Osteoblast (primary cell): ENCODE results near the gene MTA3. TPM values are rescaled to one million over a fixed set of nuclear protein-coding genes. Genes with fewer than 3 reads are reported as not detected.

ENCODE experiments used
- DNase-seq: peaks from one replicate; pipeline ENCODE4 v3.0.0; 2011; ENCODE audit warnings: low spot score, mixed read lengths; ENCODE audit not compliant: insufficient read length; ENCODE audit errors: missing footprints
- H2AFZ ChIP-seq: 2 replicates; pipeline ENCODE4 v1.6.0; 2011; ENCODE audit warnings: mild to moderate bottlenecking, low read length
- H3K27ac ChIP-seq: 2 replicates; pipeline ENCODE4 v1.5.1; 2011; ENCODE audit warnings: mild to moderate bottlenecking, low read depth, low read length, moderate library complexity
- H3K27me3 ChIP-seq: 2 replicates; pipeline ENCODE4 v1.6.0; 2012; ENCODE audit warnings: mild to moderate bottlenecking, control low read depth, inconsistent platforms, low read length, moderate library complexity; ENCODE audit not compliant: insufficient read depth
- H3K36me3 ChIP-seq: 2 replicates; pipeline ENCODE4 v1.5.1; 2011; ENCODE audit warnings: mild to moderate bottlenecking, low read length, control low read depth, moderate library complexity; ENCODE audit not compliant: insufficient read depth
- H3K4me1 ChIP-seq: 2 replicates; pipeline ENCODE4 v1.5.1; 2011; ENCODE audit warnings: mild to moderate bottlenecking, low read length, control low read depth, moderate library complexity; ENCODE audit not compliant: insufficient read depth
- H3K4me2 ChIP-seq: 2 replicates; pipeline ENCODE4 v1.6.0; 2011; ENCODE audit warnings: mild to moderate bottlenecking, low read length; ENCODE audit not compliant: insufficient read depth
- H3K4me3 ChIP-seq: fragments of 200-600 bp; sonication (generic); 3 replicates; pipeline ENCODE4 v1.5.1; 2012; ENCODE audit warnings: mild to moderate bottlenecking, low read length, inconsistent platforms; ENCODE audit not compliant: insufficient read depth
- H3K79me2 ChIP-seq: 2 replicates; pipeline ENCODE4 v1.6.0; 2012; ENCODE audit warnings: mild to moderate bottlenecking, low read length, control low read depth, inconsistent platforms; ENCODE audit not compliant: insufficient read depth
- H3K9me3 ChIP-seq: 2 replicates; pipeline ENCODE4 v1.5.1; 2011; ENCODE audit warnings: low read depth, low read length, control low read depth
- H4K20me1 ChIP-seq: 2 replicates; pipeline ENCODE4 v1.6.0; 2012; ENCODE audit warnings: mild to moderate bottlenecking, low read length, control low read depth; ENCODE audit not compliant: insufficient read depth
- CTCF ChIP-seq: IDR thresholded peaks from 2 replicates; pipeline ENCODE4 v1.5.1; 2011; ENCODE audit warnings: mild to moderate bottlenecking, low read depth, low read length, moderate library complexity; ENCODE audit errors: extremely low read depth
- total RNA-seq: library from RNA; depleted of rRNA; stranded (reverse); fragments of >200 nt; gene quantifications from 2 replicates; pipeline ENCODE4 v1.2.3, GENCODE V29; 2012

Gene MTA3
- total RNA-seq, 1 donor = 29.3 TPM

- Histone ChIP-seq H3K27ac (no peak overlapping the region), H3K27me3 (no peaks in the 10 kb centered on the region), H3K4me2 (no peak overlapping the region), H3K79me2 (no peaks in the 10 kb centered on the region), H4K20me1 (no peaks in the 10 kb centered on the region), H3K36me3 (no peaks in the 10 kb centered on the region), H3K9me3 (no peaks in the 10 kb centered on the region), H3K4me1 (no peaks in the 10 kb centered on the region), H3K4me3 (no peak overlapping the region), H2AFZ (no peak overlapping the region)
- TF ChIP-seq CTCF = no peak
- no peak for DNase-seq
These were observed 207.4 kb downstream of the MTA3 start for GRCh38 chr2:42775810-42776209.

GRCh38 chr2:42777883-42778805 is 209.7 kb downstream of the MTA3 start:
- H3K36me3 ChIP-seq = no peaks in the 10 kb centered on the region
- H3K79me2 ChIP-seq = no peaks in the 10 kb centered on the region
- no peak overlapping the region for H3K4me2 ChIP-seq
- no peak for DNase-seq
- H3K9me3 ChIP-seq = no peaks in the 10 kb centered on the region
- H4K20me1 ChIP-seq = no peaks in the 10 kb centered on the region
- H3K4me1 ChIP-seq = no peaks in the 10 kb centered on the region
- no peak overlapping the region for H2AFZ ChIP-seq
- H3K27ac ChIP-seq = no peak overlapping the region
- no peak overlapping the region for H3K4me3 ChIP-seq
- H3K27me3 ChIP-seq = no peaks in the 10 kb centered on the region
- TF ChIP-seq CTCF = no peak

- Histone ChIP-seq H3K27me3 (no peaks in the 10 kb centered on the region), H3K36me3 (no peaks in the 10 kb centered on the region), H3K4me2 (no peak overlapping the region), H4K20me1 (no peaks in the 10 kb centered on the region), H3K27ac (no peak overlapping the region), H3K4me1 (no peaks in the 10 kb centered on the region), H3K9me3 (no peaks in the 10 kb centered on the region), H2AFZ (no peak overlapping the region), H3K79me2 (no peaks in the 10 kb centered on the region), H3K4me3 (no peak overlapping the region)
- TF ChIP-seq CTCF = no peak
- DNase-seq = no peak
These were observed 212.7 kb downstream of the MTA3 start for GRCh38 chr2:42781181-42781580.

GRCh38 chr2:42783511-42783910 is 215.1 kb downstream of the MTA3 start:
- no peaks in the 10 kb centered on the region for H4K20me1 ChIP-seq
- no peak for DNase-seq
- no peak overlapping the region for H3K27ac ChIP-seq
- H3K4me2 ChIP-seq = no peak overlapping the region
- no peak overlapping the region for H3K4me3 ChIP-seq
- no peaks in the 10 kb centered on the region for H3K79me2 ChIP-seq
- no peaks in the 10 kb centered on the region for H3K36me3 ChIP-seq
- H3K27me3 ChIP-seq = no peaks in the 10 kb centered on the region
- H2AFZ ChIP-seq = no peak overlapping the region
- H3K9me3 ChIP-seq = no peaks in the 10 kb centered on the region
- H3K4me1 ChIP-seq = no peaks in the 10 kb centered on the region
- TF ChIP-seq CTCF = no peak
